Colonic mucosa (tissue), 4 donors: Measurements from ENCODE around the gene DBP. TPM values are rescaled to one million over a fixed set of nuclear protein-coding genes. Genes with fewer than 3 reads are reported as not detected.

Source experiments
- DNase-seq: peaks from one replicate; pipeline ENCODE4 v3.0.0-alpha.2; 2020
- H3K27ac ChIP-seq: fragments of 200-600 bp; one replicate; pipeline ENCODE4 v1.8.0; 2021
- H3K27me3 ChIP-seq: fragments of 200-600 bp; one replicate; pipeline ENCODE4 v1.8.0; 2021
- H3K36me3 ChIP-seq: fragments of 200-600 bp; one replicate; pipeline ENCODE4 v1.8.0; 2021
- H3K4me1 ChIP-seq: fragments of 200-600 bp; one replicate; pipeline ENCODE4 v1.8.0; 2021; ENCODE audit warnings: mild to moderate bottlenecking
- H3K4me3 ChIP-seq: fragments of 200-600 bp; one replicate; pipeline ENCODE4 v1.8.0; 2021
- H3K9ac ChIP-seq, 2 donors: one replicate each; pipeline ENCODE4 v1.7.0; 2013; ENCODE audit warnings: control low read depth in 2 of 2, low read depth in 2 of 2, low read length in 2 of 2
- H3K9me3 ChIP-seq: fragments of 200-600 bp; one replicate; pipeline ENCODE4 v1.8.0; 2021
- intact Hi-C: fragments of 100-400 bp; cut with DNase I; formaldehyde crosslinking; loops from one replicate; pipeline ENCODE4 v1.14.1; 2022
- total RNA-seq, 2 donors: library from RNA; stranded (reverse); fragmentation: NEBNext Ultra II Directional in 1 of 2; extraction: Animal tissue kit (Norgen Biotek cat#: 25700) in 1 of 2; gene quantifications; one replicate each; pipeline ENCODE4 v1.2.1, GENCODE V29; 2021
- TF ChIP-seq, protein P1 (sequence below): fragments of 200-600 bp; IDR thresholded peaks from one replicate; pipeline ENCODE4 v1.8.0; 2022; ENCODE audit warnings: antibody characterized with exemption, mild to moderate bottlenecking
- donor health status: healthy.
- donor health status: DM: no; HTN: no; CAD: no.
- donor health status: DM: no; HTN: no; CAD: no.

Gene DBP
- total RNA-seq, 2 donors from 2014 or later, result 4.7 to 8.9 TPM

DNA sequence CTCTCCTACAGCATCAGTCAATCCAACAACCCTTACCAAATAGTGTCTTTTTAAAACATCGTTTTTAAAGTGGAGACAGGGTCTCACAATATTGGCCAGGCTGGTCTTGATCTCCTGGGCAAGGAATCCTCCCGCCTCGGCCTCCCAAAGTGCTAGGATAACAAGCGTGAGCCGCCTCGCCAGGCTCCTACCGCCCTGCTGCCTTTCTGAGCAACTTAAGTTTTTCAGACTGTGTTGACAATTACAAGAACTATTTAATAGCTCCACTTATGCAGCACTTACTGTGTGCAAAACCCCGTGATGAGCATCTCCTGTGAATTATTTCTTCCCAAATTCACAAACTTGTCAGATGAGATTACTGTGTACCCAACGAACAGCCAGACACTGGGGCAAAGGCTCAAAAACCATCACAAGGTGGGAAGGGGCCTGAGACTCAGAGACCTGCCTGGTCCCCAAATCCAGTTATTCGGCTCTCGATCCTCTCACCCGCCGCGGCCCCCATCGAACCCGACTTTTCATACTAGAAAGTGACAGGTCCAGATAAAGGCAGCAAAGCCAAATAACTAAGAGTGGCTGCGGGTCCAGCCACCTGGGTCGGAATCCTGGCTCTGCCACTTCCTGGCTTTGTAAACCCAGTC is 18.8 kb downstream of the DBP start:
- H3K4me3 ChIP-seq, result peak overlapping the region; percentile 88
- TF ChIP-seq, protein P1, sequence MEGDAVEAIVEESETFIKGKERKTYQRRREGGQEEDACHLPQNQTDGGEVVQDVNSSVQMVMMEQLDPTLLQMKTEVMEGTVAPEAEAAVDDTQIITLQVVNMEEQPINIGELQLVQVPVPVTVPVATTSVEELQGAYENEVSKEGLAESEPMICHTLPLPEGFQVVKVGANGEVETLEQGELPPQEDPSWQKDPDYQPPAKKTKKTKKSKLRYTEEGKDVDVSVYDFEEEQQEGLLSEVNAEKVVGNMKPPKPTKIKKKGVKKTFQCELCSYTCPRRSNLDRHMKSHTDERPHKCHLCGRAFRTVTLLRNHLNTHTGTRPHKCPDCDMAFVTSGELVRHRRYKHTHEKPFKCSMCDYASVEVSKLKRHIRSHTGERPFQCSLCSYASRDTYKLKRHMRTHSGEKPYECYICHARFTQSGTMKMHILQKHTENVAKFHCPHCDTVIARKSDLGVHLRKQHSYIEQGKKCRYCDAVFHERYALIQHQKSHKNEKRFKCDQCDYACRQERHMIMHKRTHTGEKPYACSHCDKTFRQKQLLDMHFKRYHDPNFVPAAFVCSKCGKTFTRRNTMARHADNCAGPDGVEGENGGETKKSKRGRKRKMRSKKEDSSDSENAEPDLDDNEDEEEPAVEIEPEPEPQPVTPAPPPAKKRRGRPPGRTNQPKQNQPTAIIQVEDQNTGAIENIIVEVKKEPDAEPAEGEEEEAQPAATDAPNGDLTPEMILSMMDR, result no peak
- H3K4me1 ChIP-seq, result peaks cover 17% of the 10 kb centered on the region
- no peaks in the 10 kb centered on the region for H3K27me3 ChIP-seq
- peak overlapping the region; percentile 60 to 100 for H3K9ac ChIP-seq
- H3K9me3 ChIP-seq, result no peaks in the 10 kb centered on the region
- H3K36me3 ChIP-seq, result peaks cover 4% of the 10 kb centered on the region
- peak overlapping the region; percentile 93 for H3K27ac ChIP-seq
- intact Hi-C loops, result loop anchor here (10.0 kb wide), 1 partner anchor 294 kb away; the partner anchor contains the start of gene EMP3
- peak; percentile 37 for DNase-seq

DNA sequence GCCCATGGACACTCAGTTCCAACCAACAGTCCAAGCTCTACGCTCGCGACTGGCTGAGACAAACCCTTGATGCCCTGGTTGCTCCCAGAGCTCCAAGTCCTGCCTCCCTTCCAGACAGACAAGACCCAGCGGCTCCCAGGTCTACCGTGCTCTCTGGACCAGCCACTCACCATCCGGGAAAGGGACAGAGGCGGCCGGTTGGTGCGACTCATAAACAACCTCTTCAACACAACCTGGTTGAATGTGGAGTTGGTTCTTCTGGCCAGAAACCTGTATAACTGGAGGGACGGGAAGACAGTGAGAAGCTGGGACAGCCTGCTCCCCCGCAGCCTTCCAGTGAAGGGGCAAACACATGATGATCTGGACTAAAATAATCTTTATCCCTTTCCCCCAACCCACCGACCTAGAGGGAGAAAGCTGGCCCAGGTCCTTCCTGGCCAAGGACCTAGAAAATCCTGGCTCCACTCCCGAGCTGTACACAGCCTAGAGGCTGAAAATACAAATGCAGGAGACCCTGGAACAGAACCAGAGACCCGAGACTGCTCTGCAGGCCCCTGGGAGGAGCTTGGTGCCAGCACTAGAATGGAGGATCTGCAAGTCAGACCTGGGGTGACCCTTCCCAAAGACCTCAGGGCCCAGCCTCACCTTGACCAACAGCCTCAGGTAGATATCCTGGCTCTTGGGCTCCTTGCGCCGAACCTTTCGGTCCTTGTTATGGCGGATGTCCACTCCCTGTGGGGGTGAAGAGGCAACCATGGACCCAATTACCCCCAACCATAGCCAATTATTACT is 19.8 kb downstream of the DBP start:
- Histone ChIP-seq H3K9me3 (no peaks in the 10 kb centered on the region), H3K27me3 (no peaks in the 10 kb centered on the region), H3K4me3 (peak overlapping the region; percentile 88), H3K27ac (peak overlapping the region; percentile 93), H3K9ac (peak overlapping the region; percentile 60 to 100), H3K36me3 (peaks cover 4% of the 10 kb centered on the region), H3K4me1 (peaks cover 17% of the 10 kb centered on the region)
- intact Hi-C loops, result loop anchor here (10.0 kb wide), 1 partner anchor 293 kb away; the partner anchor contains the start of gene EMP3
- TF ChIP-seq, protein P1, result no peak
- peak; percentile 41 for DNase-seq

DNA sequence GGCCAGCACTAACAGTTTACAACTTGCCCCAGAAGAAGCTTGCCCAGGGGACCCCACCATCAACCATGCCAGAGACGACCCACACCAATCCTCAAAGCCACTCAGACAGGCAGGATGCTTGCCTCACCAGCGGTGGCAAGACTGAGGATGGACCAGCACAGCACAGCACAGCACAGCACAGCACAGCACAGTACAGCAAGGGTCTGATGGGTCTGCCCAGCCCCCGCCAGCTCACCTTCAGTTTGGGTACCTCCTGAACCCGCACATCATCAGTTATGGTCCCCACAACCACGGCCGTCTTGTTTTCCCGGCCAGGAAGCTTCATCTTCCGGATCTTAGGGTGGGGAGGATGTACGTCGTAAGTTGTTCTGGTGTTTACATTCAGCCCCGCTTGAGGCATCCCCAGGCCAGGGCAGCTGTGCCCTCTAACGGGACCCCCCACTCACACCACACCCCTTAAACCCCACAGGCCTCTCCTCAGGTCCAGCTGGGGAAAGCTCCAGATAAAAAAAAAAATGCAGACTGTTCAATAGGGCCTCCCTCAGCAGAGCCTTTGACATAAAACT is 20.6 kb downstream of the DBP start:
- peaks cover 17% of the 10 kb centered on the region for H3K4me1 ChIP-seq
- H3K9me3 ChIP-seq, result no peaks in the 10 kb centered on the region
- H3K4me3 ChIP-seq, result peak overlapping the region; percentile 7
- intact Hi-C loops, result loop anchor here (10.0 kb wide), 1 partner anchor 292 kb away; the partner anchor contains the start of gene EMP3
- peak overlapping the region; percentile 45 to 100 for H3K9ac ChIP-seq
- DNase-seq, result peak; percentile 40
- peaks cover 4% of the 10 kb centered on the region for H3K36me3 ChIP-seq
- no peaks in the 10 kb centered on the region for H3K27me3 ChIP-seq
- peak overlapping the region; percentile 93 for H3K27ac ChIP-seq
- TF ChIP-seq, protein P1, result no peak

DNA sequence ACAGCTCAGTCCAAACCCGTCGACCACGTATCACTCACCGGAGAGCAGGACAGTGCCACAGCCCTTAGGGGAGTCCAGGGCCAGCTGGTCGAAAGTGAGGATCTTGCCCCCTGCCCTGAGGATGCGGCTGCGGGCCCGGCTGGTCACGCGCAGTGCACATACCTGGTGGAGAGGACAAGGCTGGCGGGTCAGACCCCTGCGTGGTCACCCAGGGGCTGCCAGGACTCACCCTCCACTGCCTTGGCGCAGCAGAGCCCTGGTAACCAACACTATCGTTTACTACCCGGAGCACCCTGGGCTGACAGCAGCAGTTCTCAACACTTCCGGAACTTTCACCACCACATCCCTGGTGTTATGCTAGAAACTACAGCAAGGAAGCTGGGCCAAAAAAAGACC is 21.1 kb downstream of the DBP start:
- Histone ChIP-seq H3K27ac (peak overlapping the region; percentile 93), H3K9ac (peak overlapping the region; percentile 45 to 100)
- DNase-seq, result peak; percentile 33

More for the DNA sequence above, 21.1 kb downstream of the DBP start:
- no peaks in the 10 kb centered on the region for H3K9me3 ChIP-seq
- TF ChIP-seq, protein P1, result no peak
- no peaks in the 10 kb centered on the region for H3K27me3 ChIP-seq
- peaks cover 17% of the 10 kb centered on the region for H3K4me1 ChIP-seq
- intact Hi-C loops, result loop anchor here (10.0 kb wide), 1 partner anchor 291 kb away; the partner anchor contains the start of gene EMP3
- H3K36me3 ChIP-seq, result peaks cover 4% of the 10 kb centered on the region
- no peak overlapping the region for H3K4me3 ChIP-seq
